A549 (cell line): ENCODE measurements around the gene TBC1D2B.
"Not testable (repeated sequence)": the region's sequence is repeated elsewhere in the genome, so short reads cannot be mapped to it uniquely, and the experiment has no call there.

Source experiments
- RARB ChIP-seq: fragments of 250-450 bp; sonication (Bioruptor Pico); IDR thresholded peaks from 2 replicates; pipeline ENCODE4 v1.8.0; 2021; ENCODE audit warnings: mild to moderate bottlenecking, moderate library complexity
- TF ChIP-seq, protein P1 (sequence below): fragments of >200 bp; sonication (Bioruptor Twin); formaldehyde crosslinking; IDR thresholded peaks from 3 replicates; pipeline ENCODE4 v1.5.1; 2016

DNA sequence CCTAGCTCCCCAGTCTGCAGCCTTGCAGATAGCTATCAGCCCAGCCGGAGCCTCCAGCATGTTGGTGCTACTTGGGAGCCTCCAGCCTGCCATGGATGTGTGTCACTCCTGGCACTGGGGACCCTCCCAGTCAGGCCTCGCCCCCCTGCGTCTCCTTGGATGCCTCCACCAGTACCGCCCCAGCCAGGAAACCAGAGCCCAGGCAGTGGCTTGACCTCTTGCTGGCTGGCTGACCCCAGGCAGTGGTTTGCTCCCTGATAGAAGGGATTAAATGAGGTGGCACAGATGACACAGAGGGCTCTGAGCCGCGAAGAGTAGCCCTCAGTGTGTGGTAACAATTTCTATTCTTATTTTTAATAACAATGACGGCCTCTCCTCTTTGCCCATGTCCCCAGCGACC lies 98.4 kb downstream of the TBC1D2B start:
- TF ChIP-seq RARB, result not testable (repeated sequence)
- TF ChIP-seq, protein P1, sequence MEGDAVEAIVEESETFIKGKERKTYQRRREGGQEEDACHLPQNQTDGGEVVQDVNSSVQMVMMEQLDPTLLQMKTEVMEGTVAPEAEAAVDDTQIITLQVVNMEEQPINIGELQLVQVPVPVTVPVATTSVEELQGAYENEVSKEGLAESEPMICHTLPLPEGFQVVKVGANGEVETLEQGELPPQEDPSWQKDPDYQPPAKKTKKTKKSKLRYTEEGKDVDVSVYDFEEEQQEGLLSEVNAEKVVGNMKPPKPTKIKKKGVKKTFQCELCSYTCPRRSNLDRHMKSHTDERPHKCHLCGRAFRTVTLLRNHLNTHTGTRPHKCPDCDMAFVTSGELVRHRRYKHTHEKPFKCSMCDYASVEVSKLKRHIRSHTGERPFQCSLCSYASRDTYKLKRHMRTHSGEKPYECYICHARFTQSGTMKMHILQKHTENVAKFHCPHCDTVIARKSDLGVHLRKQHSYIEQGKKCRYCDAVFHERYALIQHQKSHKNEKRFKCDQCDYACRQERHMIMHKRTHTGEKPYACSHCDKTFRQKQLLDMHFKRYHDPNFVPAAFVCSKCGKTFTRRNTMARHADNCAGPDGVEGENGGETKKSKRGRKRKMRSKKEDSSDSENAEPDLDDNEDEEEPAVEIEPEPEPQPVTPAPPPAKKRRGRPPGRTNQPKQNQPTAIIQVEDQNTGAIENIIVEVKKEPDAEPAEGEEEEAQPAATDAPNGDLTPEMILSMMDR, result not testable (repeated sequence)
